Endothelial cell of umbilical vein (primary cell): ENCODE results near the gene RPP21. TPM values are rescaled to one million over a fixed set of nuclear protein-coding genes. Genes with fewer than 3 reads are reported as not detected.

Experiments used
- BruUV-seq: library from RNA; stranded (reverse); fragments of 400-500 nt; replicated peaks from 2 replicates; lab custom pipeline; 2021; lab: Mats Ljungman, UMichigan
- CTCF ChIA-PET: fragments of 300-600, 350-600 bp; sonication (Branson Sonifier 250); formaldehyde crosslinking; loops from one replicate; lab custom pipeline; 2021; ENCODE audit warnings: antibody characterized with exemption, inconsistent platforms; lab: Charles Lee
- POLR2A ChIA-PET: fragments of 300-600, 350-600 bp; sonication (Branson Sonifier 250); formaldehyde crosslinking; loops from one replicate; lab custom pipeline; 2021; ENCODE audit warnings: antibody characterized with exemption, inconsistent platforms; lab: Charles Lee
- DNase-seq: peaks from one replicate; pipeline ENCODE4 v3.0.0-alpha.2; 2011; ENCODE audit warnings: low read depth, low spot score
- FAIRE-seq: peaks from 2 replicates; lab custom pipeline; 2011; peaks lifted over from hg19 to GRCh38; lab: Jason Lieb, UNC
- H2AFZ ChIP-seq: 2 replicates; pipeline ENCODE4 v1.6.0; 2012; ENCODE audit warnings: low read depth, low read length, control low read depth, inconsistent platforms
- H3K27ac ChIP-seq: 2 replicates; pipeline ENCODE4 v1.5.1; 2011; ENCODE audit warnings: low read depth, mild to moderate bottlenecking, control low read depth, low read length, moderate library complexity; ENCODE audit not compliant: insufficient read depth
- H3K27me3 ChIP-seq, 2 experiments: 2 replicates each; pipeline versions ENCODE4 v1.6.0 to v1.6.1; 2011; ENCODE audit warnings: low read length in 2 of 2, mixed read lengths in 1 of 2; ENCODE audit not compliant: control insufficient read depth in 2 of 2, insufficient read depth in 2 of 2
- H3K36me3 ChIP-seq, 2 experiments: 2 replicates in 1 of 2; 3 replicates in 1 of 2; pipeline ENCODE4 v1.5.1; 2011; ENCODE audit warnings: low read length in 2 of 2, mild to moderate bottlenecking in 1 of 2, moderate library complexity in 1 of 2; ENCODE audit not compliant: control insufficient read depth in 2 of 2, insufficient read depth in 2 of 2; ENCODE audit errors: extremely low read depth in 1 of 2
- H3K4me1 ChIP-seq: 3 replicates; pipeline ENCODE4 v1.5.1; 2011; ENCODE audit warnings: mild to moderate bottlenecking, low read length; ENCODE audit not compliant: control insufficient read depth, insufficient read depth; ENCODE audit errors: extremely low read depth
- H3K4me2 ChIP-seq: 2 replicates; pipeline ENCODE4 v1.6.1; 2011; ENCODE audit warnings: low read length, control low read depth, mixed read lengths; ENCODE audit not compliant: insufficient read depth
- H3K4me3 ChIP-seq, 3 experiments: fragments of 200-600 bp in 1 of 3; sonication (generic), shearing (Covaris generic) in 1 of 3; replicated peaks in 1 of 3; 2 replicates each; pipeline ENCODE4 v1.5.1; 2011 to 2016; ENCODE audit warnings: control low read depth in 3 of 3, low read length in 3 of 3, mild to moderate bottlenecking in 2 of 3, inconsistent platforms in 1 of 3, low read depth in 1 of 3, moderate library complexity in 1 of 3; ENCODE audit not compliant: insufficient read depth in 1 of 3
- H3K79me2 ChIP-seq: 2 replicates; pipeline ENCODE4 v1.6.0; 2012; ENCODE audit warnings: low read length, inconsistent platforms; ENCODE audit not compliant: control insufficient read depth, insufficient read depth
- H3K9ac ChIP-seq: replicated peaks from 2 replicates; pipeline ENCODE3; 2011; ENCODE audit warnings: low read length, control low read depth; ENCODE audit not compliant: insufficient read depth; ENCODE audit errors: extremely low read depth
- H3K9me1 ChIP-seq: replicated peaks from 3 replicates; pipeline ENCODE4 v1.6.0; 2011; ENCODE audit warnings: mild to moderate bottlenecking, low read length; ENCODE audit not compliant: control insufficient read depth, insufficient read depth; ENCODE audit errors: extremely low read depth
- H3K9me3 ChIP-seq: replicated peaks from 2 replicates; pipeline ENCODE4 v1.5.1; 2012; ENCODE audit warnings: low read length, inconsistent platforms; ENCODE audit not compliant: control insufficient read depth, insufficient read depth
- H4K20me1 ChIP-seq: replicated peaks from 2 replicates; pipeline ENCODE3; 2011; ENCODE audit warnings: mild to moderate bottlenecking, low read length; ENCODE audit not compliant: control insufficient read depth, insufficient read depth; ENCODE audit errors: extremely low read depth
- CTCF ChIP-seq, 2 donors: IDR thresholded peaks; 1 replicate in 1 of 2; 2 replicates in 1 of 2; pipeline ENCODE4 v1.5.1; 2011; ENCODE audit warnings: low read length in 2 of 2, mild to moderate bottlenecking in 2 of 2, moderate library complexity in 2 of 2, control low read depth in 1 of 2, inconsistent platforms in 1 of 2, low read depth in 1 of 2; ENCODE audit not compliant: insufficient read depth in 1 of 2; ENCODE audit errors: extremely low read depth in 1 of 2
- EZH2 ChIP-seq: IDR thresholded peaks from 2 replicates; pipeline ENCODE4 v1.6.1; 2012; ENCODE audit warnings: borderline replicate concordance, low read depth, mild to moderate bottlenecking, moderate library complexity, low read length, inconsistent platforms; ENCODE audit not compliant: severe bottlenecking
- FOS ChIP-seq: IDR thresholded peaks from 2 replicates; pipeline ENCODE4 v1.6.1; 2011; ENCODE audit warnings: mild to moderate bottlenecking, low read length, moderate library complexity, borderline replicate concordance; ENCODE audit not compliant: insufficient read depth
- GATA2 ChIP-seq: IDR thresholded peaks from 2 replicates; pipeline ENCODE4 v1.7.0; 2011; ENCODE audit warnings: low read depth, mild to moderate bottlenecking, moderate library complexity, mixed read lengths, low read length; ENCODE audit not compliant: insufficient read length, insufficient read depth
- JUN ChIP-seq: IDR thresholded peaks from 2 replicates; pipeline ENCODE4 v1.6.1; 2011; ENCODE audit warnings: borderline replicate concordance, low read depth; ENCODE audit not compliant: insufficient read length, insufficient read depth
- MAX ChIP-seq: IDR thresholded peaks from 2 replicates; pipeline ENCODE4 v1.6.1; 2011; ENCODE audit not compliant: insufficient read depth, insufficient read length
- MYC ChIP-seq: IDR thresholded peaks from one replicate; pipeline ENCODE4 v1.6.1; 2011; ENCODE audit warnings: mild to moderate bottlenecking, low read depth, low read length
- POLR2A ChIP-seq: IDR thresholded peaks from 2 replicates; pipeline ENCODE4 v1.6.1; 2012; ENCODE audit warnings: low read depth, mild to moderate bottlenecking, control low read depth, low read length
- POLR2AphosphoS5 ChIP-seq: IDR thresholded peaks from 2 replicates; pipeline ENCODE4 v1.6.1; 2012; ENCODE audit warnings: low read depth, mild to moderate bottlenecking, control low read depth, low read length, moderate library complexity; ENCODE audit not compliant: insufficient read depth
- dilution Hi-C: fragments of 300-500 bp; cut with MboI; formaldehyde crosslinking; loops from one replicate; pipeline ENCODE4 v1.15.0; 2019; ENCODE audit warnings: low sequenced_read_pairs; ENCODE audit not compliant: extremely low pct_ligation_motif_present
- intact Hi-C: fragments of 100-400 bp; cut with micrococcal nuclease; formaldehyde crosslinking; loops from one replicate; pipeline ENCODE4 v1.10.0; 2022
- polyA plus RNA-seq, 4 experiments: library from polyadenylated mRNA; depleted of rRNA in 3 of 4; stranded (reverse) in 3 of 4; unstranded in 1 of 4; fragments of >200 nt; gene quantifications; 2 replicates each; pipeline versions ENCODE4 v1.2.1 to v1.2.3, GENCODE V29; 2011 to 2012; ENCODE audit warnings: missing spikeins in 1 of 4
- total RNA-seq: library from RNA; stranded (reverse); gene quantifications from 2 replicates; pipeline ENCODE4 v1.2.3, GENCODE V29; 2021

Gene RPP21
- total and polyA plus RNA-seq, 2 donors (not counting 3 experiments of a cell fraction or from before 2014, with no cell fraction given) = 35.3 to 101 TPM

- POLR2A ChIA-PET = interaction anchor here (0.8 kb wide), 1 partner anchor 114 kb away, joined by 3 read pairs; the partner anchor contains the start of gene TRIM26
- dilution Hi-C loops (no loop called here), intact Hi-C loops (loop anchor here (1.0 to 5.0 kb wide), 2 partner anchors 113 to 259 kb away; partner anchors contain the start of genes PPP1R11 and TRIM26)
- peaks cover 44% of the 10 kb centered on the region for H3K79me2 ChIP-seq
- peak; percentile 62 for TF ChIP-seq POLR2A
- TF ChIP-seq POLR2AphosphoS5 = peak; percentile 81
- no peak for TF ChIP-seq EZH2
- no peak for TF ChIP-seq MYC
- H3K27me3 ChIP-seq = no peaks in the 10 kb centered on the region
- H3K9ac ChIP-seq = peak within 1 kb of the TSS; percentile 94
- peaks cover 24% of the 10 kb centered on the region for H3K4me1 ChIP-seq
- peak within 1 kb of the TSS; percentile 65 to 87 (median 85) for H3K4me3 ChIP-seq
- no peaks in the 10 kb centered on the region for H3K9me3 ChIP-seq
- H4K20me1 ChIP-seq = no peaks in the 10 kb centered on the region
- H3K9me1 ChIP-seq = no peaks in the 10 kb centered on the region
- no TSS peak for BruUV-seq
- DNase-seq (peak; percentile 85), FAIRE-seq (no peak)
- peak within 1 kb of the TSS; percentile 89 for H3K27ac ChIP-seq
- peaks cover 5 to 6% of the 10 kb centered on the region in 2 experiments for H3K36me3 ChIP-seq
- H3K4me2 ChIP-seq = peak within 1 kb of the TSS; percentile 84
- H2AFZ ChIP-seq = peak within 1 kb of the TSS; percentile 56
- CTCF ChIA-PET = interaction anchor here (1.8 to 2.6 kb wide), 3 partner anchors 88 to 223 kb away, joined by 4 to 19 read pairs (median 9); no protein-coding TSS in a partner anchor
These were observed 18.3 kb upstream of the RPP21 start, which contains the start of gene TRIM39 for GRCh38 chr6:30326526-30327231. TSS of gene TRIM39 (plus strand) at chr6:30326927. CDS start at chr6:30329318, 2,391 bp downstream.

- H3K9me1 ChIP-seq = no peaks in the 10 kb centered on the region
- FAIRE-seq = peak; percentile 67
- POLR2A ChIA-PET = no interaction called here
- peak overlapping the region; percentile 56 for H2AFZ ChIP-seq
- dilution Hi-C loops (no loop called here), intact Hi-C loops (loop anchor here (5.0 kb wide), 1 partner anchor 260 kb away; the partner anchor contains the start of gene PPP1R11)
- H3K9me3 ChIP-seq = no peaks in the 10 kb centered on the region
- no peaks in the 10 kb centered on the region for H3K27me3 ChIP-seq
- peaks cover 37% of the 10 kb centered on the region for H3K79me2 ChIP-seq
- peak overlapping the region; percentile 84 for H3K4me2 ChIP-seq
- DNase-seq = no peak
- TSS peak; percentile 43 for BruUV-seq
- no peaks in the 10 kb centered on the region for H4K20me1 ChIP-seq
- H3K9ac ChIP-seq = peak overlapping the region; percentile 94
- peak overlapping the region; percentile 89 for H3K27ac ChIP-seq
- peaks cover 5 to 6% of the 10 kb centered on the region in 2 experiments for H3K36me3 ChIP-seq
- peak overlapping the region; percentile 65 to 87 (median 85) for H3K4me3 ChIP-seq
- CTCF ChIA-PET = interaction anchor here (2.0 to 2.6 kb wide), 2 partner anchors 88 to 108 kb away, joined by 9 to 19 read pairs; no protein-coding TSS in a partner anchor
- TF ChIP-seq CTCF (IDR thresholded peaks at IDR 0.05; ENCODE audit: extremely low read depth in 1 of 2, insufficient read depth in 1 of 2, low read depth in 1 of 2, low read length in 2 of 2) (no peak), GATA2 (no peak), MAX (no peak), EZH2 (no peak), MYC (no peak), JUN (no peak), FOS (no peak), POLR2AphosphoS5 (no peak), POLR2A (no peak)
- peaks cover 24% of the 10 kb centered on the region for H3K4me1 ChIP-seq
These were observed 17.7 kb upstream of the RPP21 start for GRCh38 chr6:30327232-30327746.
